ENCODE data around the gene TECR. TPM values are rescaled to one million over a fixed set of nuclear protein-coding genes. Genes with fewer than 3 reads are reported as not detected.
"Not testable (repeated sequence)": the region's sequence is repeated elsewhere in the genome, so short reads cannot be mapped to it uniquely, and the experiment has no call there.

The TECR gene
- 13.9 TPM for total RNA-seq

DNA sequence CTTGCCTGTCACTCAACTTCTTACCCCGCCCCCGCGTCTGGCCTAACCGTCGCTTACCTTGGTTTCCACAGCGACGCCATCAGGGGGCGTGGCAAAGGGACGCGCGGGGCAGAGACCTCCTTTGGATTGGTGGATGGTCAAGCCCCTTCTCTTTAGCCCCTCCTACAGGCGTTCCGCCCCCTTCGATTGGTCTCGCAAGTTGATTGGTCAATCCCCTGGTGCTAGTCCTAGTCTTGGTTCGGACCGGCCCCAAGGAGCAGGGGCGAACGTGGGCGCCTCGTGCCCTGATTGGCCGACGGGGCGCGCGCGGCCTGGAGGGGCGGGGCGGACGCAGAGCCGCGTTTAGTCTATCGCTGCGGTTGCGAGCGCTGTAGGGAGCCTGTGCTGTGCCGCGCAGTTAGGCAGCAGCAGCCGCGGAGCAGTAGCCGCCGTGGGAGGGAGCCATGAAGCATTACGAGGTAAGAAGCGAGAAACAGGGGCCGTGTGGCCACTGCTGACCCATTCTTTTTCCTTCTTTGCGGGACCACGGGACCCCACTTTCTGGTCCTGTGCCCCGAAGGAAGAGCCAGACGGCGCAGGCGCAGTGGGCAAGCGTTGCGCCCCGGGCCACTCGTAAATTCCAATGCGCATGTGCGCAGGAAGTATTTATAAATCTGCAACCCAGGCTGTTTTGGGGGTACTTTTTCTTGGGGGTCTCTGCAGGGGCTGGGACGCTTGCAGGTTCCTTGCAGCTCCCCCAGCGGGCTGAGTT is at the start of gene TECR:
TSS of gene TECR (plus strand) at position 341 of the 751 bp plus-strand sequence. CDS start at position 444, 103 bp downstream.
- peak; percentile 96 for FAIRE-seq

DNA sequence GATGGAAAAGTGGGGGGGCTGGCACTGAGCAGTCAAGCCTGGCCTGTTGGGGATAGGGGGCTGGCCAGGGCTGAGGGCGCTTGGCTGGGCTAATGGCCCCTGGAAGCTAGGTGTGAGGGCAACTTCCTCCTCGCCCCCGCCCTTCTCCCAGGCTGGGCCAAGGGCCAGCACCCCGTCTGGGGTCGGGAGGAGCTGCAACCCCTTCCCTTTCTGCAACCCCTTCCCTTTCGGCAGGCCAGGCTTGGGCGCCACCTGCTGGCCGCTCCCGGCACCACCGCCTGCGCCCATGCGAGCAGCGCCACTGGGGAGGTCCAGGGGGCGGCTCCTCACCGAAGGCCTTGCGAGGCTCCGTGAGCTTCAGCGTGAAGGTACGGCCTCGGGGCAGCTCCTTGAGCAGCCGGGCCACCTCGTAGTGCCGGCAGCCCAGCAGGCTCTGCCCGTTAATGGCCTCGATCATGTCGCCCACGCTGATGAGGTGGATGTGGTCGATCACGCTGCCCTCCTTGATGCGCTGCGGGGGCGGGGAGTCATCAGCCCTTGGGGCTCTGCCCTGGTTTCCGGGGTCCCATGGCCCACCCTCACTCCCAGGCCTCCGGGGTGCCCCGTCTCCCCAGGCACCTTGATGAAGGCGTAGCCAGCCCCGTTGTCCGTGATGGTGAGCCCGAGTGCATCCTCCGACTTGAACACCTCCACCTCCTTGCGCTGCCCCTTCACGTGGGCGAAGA is 49.3 kb upstream of the TECR start:
- FAIRE-seq, result no peak
- peak in 1 of 2 donors; percentile 80 for DNase-seq (ENCODE audit: low spot score in 2 of 2)

More for the DNA sequence above, at the start of gene TECR:
- DNase-seq (ENCODE audit: low spot score in 2 of 2), result peak; percentile 91 to 94

DNA sequence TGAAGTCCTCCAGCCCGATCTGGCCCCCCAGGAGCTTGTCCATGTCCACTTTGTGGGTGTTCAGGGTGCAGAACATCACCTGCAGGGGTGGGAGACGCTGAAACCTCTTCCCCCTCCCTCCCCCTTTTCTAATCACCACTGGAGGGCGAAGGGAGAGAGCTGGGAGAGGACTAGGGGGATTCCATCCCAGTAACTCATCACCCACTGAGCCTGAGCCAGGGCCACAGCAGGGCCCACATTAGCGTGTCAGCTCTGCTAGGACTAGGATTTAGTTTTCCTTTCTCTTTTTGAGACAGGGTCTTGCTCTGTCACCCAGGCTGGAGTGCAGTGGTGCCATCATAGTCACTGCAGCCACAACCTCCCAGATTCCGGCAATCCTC is 48.7 kb upstream of the TECR start:
- FAIRE-seq, result no peak
- DNase-seq (ENCODE audit: low spot score in 2 of 2), result no peak

DNA sequence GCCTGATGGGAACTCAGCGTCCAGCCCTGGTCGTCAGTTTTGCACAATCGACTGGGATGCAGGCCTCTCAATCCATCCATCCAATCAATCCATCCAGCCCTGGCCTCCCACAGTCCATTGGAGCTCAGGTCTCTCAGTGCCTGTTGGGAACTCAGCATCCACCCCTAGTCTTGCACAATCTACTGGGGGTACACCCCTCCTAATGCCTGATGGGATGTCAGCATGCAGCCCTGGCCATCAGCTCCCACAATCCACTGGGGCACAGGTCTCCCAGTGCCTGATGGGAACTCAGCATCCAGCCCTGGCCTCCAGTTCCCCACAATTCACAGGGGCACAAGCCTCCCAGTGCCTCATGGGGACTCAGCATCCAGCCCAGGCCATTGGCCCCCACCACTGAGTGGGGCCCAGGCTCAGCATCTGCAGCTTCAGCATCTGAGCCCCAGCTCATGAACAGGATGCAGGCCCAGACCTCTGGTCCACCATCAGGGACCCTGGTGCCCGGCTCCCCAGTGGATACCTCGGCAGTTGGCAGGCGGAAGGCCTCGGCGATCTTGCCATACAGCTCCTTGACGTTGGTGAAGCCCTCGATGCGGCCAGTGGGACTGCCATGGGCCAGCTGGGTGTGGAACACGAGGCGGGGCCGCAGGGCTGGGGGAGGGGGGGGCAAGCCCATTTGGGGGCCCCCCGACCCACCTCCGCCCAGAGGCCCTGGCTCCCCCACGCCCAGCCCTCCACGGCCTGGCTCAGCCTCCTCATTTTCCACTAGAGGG is 47.0 kb upstream of the TECR start:
- FAIRE-seq, result no peak

GRCh38 chr19:14487370-14488125 is 41.8 kb upstream of the TECR start:
- FAIRE-seq, result no peak
- DNase-seq (ENCODE audit: low spot score in 2 of 2), result no peak

More for the DNA sequence above, 47.0 kb upstream of the TECR start:
- no peak for DNase-seq (ENCODE audit: low spot score in 2 of 2)

DNA sequence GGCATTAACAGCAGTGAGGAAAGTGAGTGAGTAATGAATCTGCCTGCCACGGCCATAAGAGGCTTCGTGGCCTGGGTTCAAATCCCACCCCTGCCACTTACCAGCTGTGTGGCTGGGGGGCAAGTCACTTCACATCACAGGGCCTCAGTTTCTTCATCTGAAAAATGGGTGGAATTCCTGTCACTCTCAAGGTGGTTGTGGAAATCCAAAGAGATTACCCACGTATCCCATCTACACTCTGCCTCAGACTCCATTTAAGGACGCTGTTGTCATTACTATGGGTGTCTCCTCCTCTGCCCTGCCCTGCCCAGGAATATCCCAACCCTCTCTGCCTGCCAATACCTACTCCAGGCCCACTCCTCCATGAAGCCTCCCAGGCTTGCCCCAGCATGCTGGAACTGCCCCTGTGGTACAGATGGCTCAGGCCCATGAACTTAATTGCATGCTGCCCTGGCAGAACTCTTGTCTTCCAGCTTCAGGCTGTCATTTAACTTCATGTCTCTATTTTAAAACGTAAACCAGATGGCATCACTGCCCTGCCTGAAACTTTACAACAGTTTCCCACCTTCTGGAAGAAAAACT is 36.5 kb upstream of the TECR start:
- no peak for FAIRE-seq
- no peak for DNase-seq (ENCODE audit: low spot score in 2 of 2)

DNA sequence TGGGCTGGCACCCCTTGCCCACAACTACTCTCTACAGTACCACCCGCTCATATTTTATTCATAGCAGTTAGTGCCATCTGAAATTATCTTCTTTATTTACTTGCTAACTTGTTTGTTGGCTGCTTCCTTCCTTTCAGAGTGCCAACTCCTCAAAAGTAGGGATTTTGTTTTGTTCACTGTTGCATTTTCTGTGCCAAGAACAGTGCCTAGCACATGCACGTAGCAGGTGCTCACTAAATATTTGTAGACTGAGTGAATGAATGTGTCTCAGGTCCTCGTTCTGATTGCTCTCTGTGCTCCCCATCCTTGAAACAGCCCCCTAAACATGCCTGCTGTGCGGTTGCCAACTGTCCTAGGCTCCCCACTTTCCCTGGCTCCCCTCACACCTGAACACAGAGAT is 35.0 kb upstream of the TECR start:
- DNase-seq (ENCODE audit: low spot score in 2 of 2), result no peak
- FAIRE-seq, result no peak

GRCh38 chr19:14494910-14495671 is 34.3 kb upstream of the TECR start:
- DNase-seq (ENCODE audit: low spot score in 2 of 2) (no peak), FAIRE-seq (no peak)

GRCh38 chr19:14495672-14496028 is 33.7 kb upstream of the TECR start:
- FAIRE-seq (no peak), DNase-seq (ENCODE audit: low spot score in 2 of 2) (peak in 1 of 2 donors; percentile 46)

- peak; percentile 99 for DNase-seq (ENCODE audit: low spot score in 2 of 2)
- peak; percentile 79 for FAIRE-seq
These were observed 33.2 kb upstream of the TECR start, which contains the start of gene GIPC1 for GRCh38 chr19:14496029-14496833. GIPC1 (minus strand) TSS chr19:14496127; CDS start chr19:14482976, 13,151 bp downstream.

- DNase-seq (ENCODE audit: low spot score in 2 of 2) (no peak), FAIRE-seq (no peak)
These were observed 32.6 kb upstream of the TECR start for GRCh38 chr19:14496834-14497227.

DNA sequence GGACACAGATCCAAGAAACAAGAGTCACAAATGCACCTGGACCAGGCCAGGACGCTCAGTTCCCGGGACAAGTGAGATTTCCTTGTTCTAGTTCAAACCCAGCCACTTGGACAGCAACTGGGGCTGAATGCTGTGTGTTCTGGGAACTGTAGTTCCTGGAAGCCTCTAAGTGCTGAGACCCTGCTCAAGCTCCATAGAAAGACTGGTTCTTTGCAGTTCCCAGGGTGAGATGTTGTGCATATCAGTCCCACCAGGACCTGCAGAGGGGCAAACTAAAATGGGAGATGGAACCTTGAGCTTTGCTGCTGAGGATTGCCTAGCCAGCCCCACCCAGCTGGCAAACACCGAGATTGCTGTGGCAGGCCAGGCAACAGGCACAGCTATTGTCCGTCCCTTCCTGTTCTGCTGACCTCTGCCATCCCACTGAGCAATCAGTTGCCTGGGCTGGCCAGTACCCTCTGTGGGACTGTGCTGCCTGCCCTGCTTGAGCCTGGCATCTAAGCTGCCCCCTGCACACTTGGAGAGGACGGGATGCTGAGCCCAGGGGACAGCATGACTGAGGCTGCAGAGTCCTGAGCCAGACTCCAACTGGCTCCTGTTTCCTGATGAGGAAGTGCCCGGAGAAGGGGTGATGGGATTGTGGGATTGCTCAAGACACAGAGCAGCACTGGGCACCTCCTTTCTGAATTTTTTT is 32.0 kb upstream of the TECR start:
- DNase-seq (ENCODE audit: low spot score in 2 of 2), result peak in 1 of 2 donors; percentile 59
- no peak for FAIRE-seq

- DNase-seq (ENCODE audit: low spot score in 2 of 2) (no peak), FAIRE-seq (no peak)
These were observed 26.9 kb upstream of the TECR start for GRCh38 chr19:14502334-14503092.

GRCh38 chr19:14503285-14503684 is 26.1 kb upstream of the TECR start:
- DNase-seq (ENCODE audit: low spot score in 2 of 2) (no peak), FAIRE-seq (no peak)

- not testable (repeated sequence) for FAIRE-seq; DNase-seq (ENCODE audit: low spot score in 2 of 2)
These were observed 24.8 kb upstream of the TECR start for GRCh38 chr19:14504575-14504974.

GRCh38 chr19:14505488-14506239 is 23.7 kb upstream of the TECR start:
- no peak for FAIRE-seq
- no peak for DNase-seq (ENCODE audit: low spot score in 2 of 2)
